GM12892 (cell line): ENCODE results near the gene QKI.

Experiments used
- POLR2A ChIP-seq: IDR thresholded peaks from 2 replicates; pipeline ENCODE4 v1.6.1; 2011; ENCODE audit warnings: low read depth, low read length, control low read depth
- POLR2AphosphoS5 ChIP-seq: IDR thresholded peaks from 2 replicates; pipeline ENCODE4 v1.6.1; 2011; ENCODE audit warnings: low read depth, low read length, control low read depth

GRCh38 chr6:163589387-163589786, 174.9 kb downstream of the QKI start:
- TF ChIP-seq POLR2A (no peak), POLR2AphosphoS5 (no peak)
